Measurements from ENCODE around the gene TMEM144. TPM values are rescaled to one million over a fixed set of nuclear protein-coding genes. Genes with fewer than 3 reads are reported as not detected.
A peak's percentile ranks its signal among the peaks of the same experiment; 100 is the strongest.
"Not testable (repeated sequence)": the region's sequence is repeated elsewhere in the genome, so short reads cannot be mapped to it uniquely, and the experiment has no call there.

TMEM144 gene
- total RNA-seq, 2 donors from 2014 or later: 0.32 to 0.69 TPM

DNA sequence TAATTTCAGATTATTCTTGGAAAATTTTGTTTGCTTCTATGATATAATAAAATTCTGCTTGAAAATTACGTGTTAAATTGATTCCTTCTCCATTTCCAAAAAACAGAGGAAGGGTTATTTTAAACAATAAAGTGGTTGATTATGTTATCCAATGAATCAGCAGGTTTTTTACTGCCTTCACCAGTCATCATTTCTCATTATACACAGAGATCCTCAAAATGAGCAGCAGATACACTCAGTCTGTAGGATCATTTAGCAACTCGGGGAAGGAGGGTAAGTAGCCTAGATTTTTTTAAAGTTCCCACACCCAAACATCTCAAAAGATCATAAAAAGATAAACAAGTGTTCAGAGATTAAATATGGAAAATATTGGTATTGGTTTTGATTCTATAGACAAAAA, 6.8 kb upstream of the TMEM144 start:
- no peak overlapping the region for H3K4me3 Mint-ChIP-seq
- no peaks in the 10 kb centered on the region for H3K36me3 Mint-ChIP-seq (ENCODE audit: low read depth)
- no peak for ATAC-seq (replicated peaks)
- H3K27ac Mint-ChIP-seq: no peak overlapping the region
- H3K9me3 Mint-ChIP-seq: no peaks in the 10 kb centered on the region
- H3K27me3 Mint-ChIP-seq: peaks cover 8% of the 10 kb centered on the region
- H3K4me1 Mint-ChIP-seq: no peaks in the 10 kb centered on the region

DNA sequence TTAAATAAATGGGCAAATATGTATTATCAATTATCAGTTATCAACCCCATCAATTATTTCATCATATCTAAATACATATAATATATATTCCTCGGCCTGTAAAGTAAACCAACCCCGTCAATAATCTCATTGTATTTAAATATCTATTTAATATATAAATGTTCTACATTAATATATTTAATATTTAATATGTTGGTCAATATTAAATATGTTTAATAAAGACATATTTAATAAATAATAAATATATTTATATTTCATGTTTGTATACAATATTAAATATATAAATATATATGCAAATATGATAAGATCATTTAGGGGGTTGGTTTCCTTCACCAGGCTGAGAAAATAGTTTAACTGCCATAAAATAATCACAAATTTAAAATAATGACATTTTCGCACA, 6.4 kb upstream of the TMEM144 start:
- Mint-ChIP-seq H3K4me1 (no peaks in the 10 kb centered on the region), H3K4me3 (no peak overlapping the region), H3K27ac (no peak overlapping the region), H3K36me3 (ENCODE audit: low read depth) (no peaks in the 10 kb centered on the region), H3K9me3 (no peaks in the 10 kb centered on the region), H3K27me3 (peaks cover 8% of the 10 kb centered on the region)
- ATAC-seq (replicated peaks): no peak

DNA sequence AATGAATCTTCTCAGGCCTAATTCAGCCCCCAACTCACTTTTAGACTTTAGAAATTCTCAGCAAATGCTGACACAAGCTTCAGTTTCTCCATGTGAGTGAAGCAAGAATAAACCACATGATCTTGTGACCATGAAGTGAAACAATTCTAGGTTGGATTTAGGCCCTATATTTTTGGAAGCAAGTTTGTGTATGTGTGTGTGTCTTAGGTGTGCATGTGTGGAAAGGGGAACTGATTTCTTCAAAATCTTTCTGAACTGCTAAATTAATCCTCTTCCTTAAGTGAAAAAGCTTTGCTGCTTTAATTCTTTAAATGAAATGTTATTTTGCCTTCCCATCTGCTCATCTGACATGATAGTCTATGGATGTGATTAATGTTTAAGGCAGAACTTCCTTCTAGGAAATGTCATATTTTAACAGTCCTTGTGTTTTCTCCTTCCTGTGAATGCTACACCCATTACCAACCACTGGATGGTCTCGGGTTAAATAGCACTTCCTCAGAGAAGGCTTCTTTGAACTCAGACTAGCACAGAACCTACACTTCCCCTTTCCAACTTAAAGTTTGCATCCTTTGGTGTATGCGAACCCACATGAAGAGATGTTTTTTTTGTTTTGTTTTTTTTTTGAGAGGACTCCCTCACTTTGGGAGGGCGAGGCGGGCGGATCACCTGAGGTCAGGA, 1.2 kb upstream of the TMEM144 start:
- ATAC-seq (replicated peaks): no peak
- Mint-ChIP-seq H3K27me3 (peaks cover 29% of the 10 kb centered on the region), H3K4me1 (peaks cover 7% of the 10 kb centered on the region), H3K9me3 (no peaks in the 10 kb centered on the region), H3K27ac (no peak overlapping the region), H3K36me3 (ENCODE audit: low read depth) (no peaks in the 10 kb centered on the region), H3K4me3 (peak overlapping the region; percentile 83)

DNA sequence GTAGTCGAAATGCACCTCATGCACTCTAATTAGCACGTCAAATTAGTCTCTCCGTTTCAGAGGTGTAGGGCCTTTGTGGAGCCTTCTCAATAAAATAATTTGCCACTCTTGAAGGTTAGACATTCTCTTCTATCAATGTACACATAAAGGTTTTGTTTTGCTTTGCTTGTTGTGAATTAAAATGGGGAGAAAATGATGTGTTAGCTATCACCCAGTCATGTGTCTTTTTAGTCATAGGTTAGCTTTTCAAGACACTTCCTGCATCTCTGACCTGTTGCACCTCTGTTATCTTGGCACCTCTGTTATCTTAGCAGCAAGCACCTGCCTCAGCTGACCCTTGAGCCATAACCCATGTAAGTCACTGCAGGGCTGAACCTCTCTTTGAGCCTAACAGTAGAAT, 936 bp downstream of the TMEM144 start:
- Mint-ChIP-seq H3K9me3 (no peaks in the 10 kb centered on the region), H3K4me1 (peaks cover 7% of the 10 kb centered on the region), H3K4me3 (peak overlapping the region; percentile 34), H3K36me3 (ENCODE audit: low read depth) (no peaks in the 10 kb centered on the region), H3K27me3 (peaks cover 28% of the 10 kb centered on the region), H3K27ac (no peak overlapping the region)
- no peak for ATAC-seq (replicated peaks)

DNA sequence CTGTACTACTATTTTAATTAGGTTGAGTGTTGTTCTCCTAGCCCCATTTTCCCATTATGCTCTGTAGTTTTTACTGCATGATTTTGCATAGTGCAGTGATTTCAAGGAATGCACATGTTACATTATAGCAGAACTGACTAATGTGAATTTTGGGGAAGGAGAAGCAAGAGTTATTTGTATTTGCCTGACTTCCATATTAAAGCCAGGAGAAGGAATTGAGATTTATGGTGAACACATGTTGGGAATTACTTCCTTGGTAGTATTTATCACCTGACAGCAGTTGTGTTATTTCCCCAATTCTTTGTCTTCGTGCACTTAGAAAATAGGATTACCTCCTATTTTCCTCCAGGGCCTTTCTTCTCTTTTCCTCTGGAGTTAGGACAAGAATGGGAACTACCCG, 3.2 kb downstream of the TMEM144 start:
- Mint-ChIP-seq H3K4me1 (peaks cover 7% of the 10 kb centered on the region), H3K4me3 (no peak overlapping the region), H3K36me3 (ENCODE audit: low read depth) (no peaks in the 10 kb centered on the region), H3K27me3 (peaks cover 28% of the 10 kb centered on the region), H3K9me3 (no peaks in the 10 kb centered on the region), H3K27ac (no peak overlapping the region)
- no peak for ATAC-seq (replicated peaks)

DNA sequence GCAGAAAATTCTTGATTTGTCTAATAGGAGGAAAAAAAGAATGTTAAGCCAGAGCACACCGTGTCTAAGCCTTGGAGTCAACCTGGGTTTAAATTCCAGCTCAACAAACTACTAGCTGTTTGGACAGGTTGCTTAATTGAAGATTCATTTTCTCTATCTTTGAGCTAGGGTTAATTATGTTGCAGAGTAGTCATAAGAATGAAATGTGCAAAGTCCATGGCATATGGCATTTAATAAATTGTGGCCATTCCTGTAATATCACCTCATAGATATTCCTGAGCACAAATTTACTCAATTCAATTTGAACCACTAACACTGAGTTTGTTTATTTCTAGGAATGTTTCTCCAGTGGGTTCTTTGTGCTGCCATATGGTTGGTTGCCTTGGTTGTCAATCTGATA, 4.6 kb downstream of the TMEM144 start:
- Mint-ChIP-seq H3K36me3 (ENCODE audit: low read depth) (no peaks in the 10 kb centered on the region), H3K27me3 (peaks cover 27% of the 10 kb centered on the region), H3K4me3 (no peak overlapping the region), H3K27ac (no peak overlapping the region), H3K9me3 (no peaks in the 10 kb centered on the region), H3K4me1 (peaks cover 7% of the 10 kb centered on the region)
- no peak for ATAC-seq (replicated peaks)

DNA sequence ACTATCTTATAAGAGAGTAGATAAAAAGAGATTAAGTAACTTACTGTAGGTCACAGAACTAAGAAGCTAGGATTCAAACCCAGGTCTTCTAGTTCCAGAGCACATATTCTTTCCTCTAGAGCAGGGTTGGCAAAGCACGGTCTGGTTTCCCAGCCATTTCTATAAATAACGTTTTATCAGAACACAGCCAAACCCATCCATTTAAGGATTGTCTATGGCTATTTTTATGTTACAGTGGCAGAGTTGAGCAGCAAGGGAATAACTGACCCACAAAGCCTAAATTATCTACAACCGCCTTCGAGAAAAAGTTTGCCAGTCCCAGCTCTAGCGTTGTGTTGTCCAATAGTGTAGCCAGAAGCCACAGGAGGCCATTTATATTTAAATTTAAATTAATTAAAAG, 7.5 kb downstream of the TMEM144 start:
- H3K9me3 Mint-ChIP-seq: no peaks in the 10 kb centered on the region
- H3K4me1 Mint-ChIP-seq: no peaks in the 10 kb centered on the region
- no peak for ATAC-seq (replicated peaks)
- no peak overlapping the region for H3K27ac Mint-ChIP-seq
- H3K27me3 Mint-ChIP-seq: peaks cover 17% of the 10 kb centered on the region
- H3K4me3 Mint-ChIP-seq: no peak overlapping the region
- H3K36me3 Mint-ChIP-seq (ENCODE audit: low read depth): no peaks in the 10 kb centered on the region

DNA sequence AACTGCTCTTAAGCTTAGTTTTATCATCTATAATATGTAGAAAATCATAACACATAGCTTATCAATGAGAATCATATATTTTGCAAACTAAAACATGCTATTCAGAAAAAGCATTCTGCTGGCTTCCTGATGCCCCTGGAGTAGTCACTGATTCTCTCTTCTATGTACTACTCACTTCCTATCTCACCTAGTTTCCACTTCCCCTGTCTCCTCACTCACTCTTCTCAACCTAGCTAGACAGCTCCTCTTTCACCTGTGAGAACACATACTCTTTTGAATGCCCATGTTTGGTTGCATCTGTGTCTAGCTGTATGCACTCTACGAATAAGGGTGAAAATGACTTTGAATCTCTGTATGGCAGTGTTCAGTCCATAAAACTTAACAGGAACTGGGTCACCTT, 9.3 kb downstream of the TMEM144 start:
- no peaks in the 10 kb centered on the region for H3K36me3 Mint-ChIP-seq (ENCODE audit: low read depth)
- H3K27me3 Mint-ChIP-seq: peaks cover 4% of the 10 kb centered on the region
- no peaks in the 10 kb centered on the region for H3K9me3 Mint-ChIP-seq

DNA sequence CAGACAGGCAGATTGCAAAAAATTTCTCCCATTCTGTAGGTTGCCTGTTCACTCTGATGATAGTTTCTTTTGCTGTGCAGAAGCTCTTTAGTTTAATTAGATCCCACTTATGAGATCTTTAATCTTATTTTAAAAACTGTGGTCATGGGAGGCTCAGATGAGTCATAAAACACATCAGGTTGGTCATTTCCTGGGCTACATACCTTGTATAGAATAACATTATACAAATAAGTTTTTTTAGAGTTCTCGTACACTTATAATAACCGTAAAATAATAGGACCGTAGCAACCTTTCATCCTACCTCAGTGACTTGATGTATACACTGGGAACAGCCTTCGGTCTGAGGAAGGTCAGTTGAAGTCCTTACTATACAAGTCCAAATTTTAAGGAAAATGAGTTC, 14.0 kb downstream of the TMEM144 start:
- H3K36me3 Mint-ChIP-seq (ENCODE audit: low read depth); H3K4me1 Mint-ChIP-seq; ATAC-seq (replicated peaks); H3K4me3 Mint-ChIP-seq; H3K27ac Mint-ChIP-seq; H3K27me3 Mint-ChIP-seq; H3K9me3 Mint-ChIP-seq: not testable (repeated sequence)

More for the DNA sequence above, 9.3 kb downstream of the TMEM144 start:
- Mint-ChIP-seq H3K4me3 (no peak overlapping the region), H3K4me1 (no peaks in the 10 kb centered on the region), H3K27ac (no peak overlapping the region)
- no peak for ATAC-seq (replicated peaks)

DNA sequence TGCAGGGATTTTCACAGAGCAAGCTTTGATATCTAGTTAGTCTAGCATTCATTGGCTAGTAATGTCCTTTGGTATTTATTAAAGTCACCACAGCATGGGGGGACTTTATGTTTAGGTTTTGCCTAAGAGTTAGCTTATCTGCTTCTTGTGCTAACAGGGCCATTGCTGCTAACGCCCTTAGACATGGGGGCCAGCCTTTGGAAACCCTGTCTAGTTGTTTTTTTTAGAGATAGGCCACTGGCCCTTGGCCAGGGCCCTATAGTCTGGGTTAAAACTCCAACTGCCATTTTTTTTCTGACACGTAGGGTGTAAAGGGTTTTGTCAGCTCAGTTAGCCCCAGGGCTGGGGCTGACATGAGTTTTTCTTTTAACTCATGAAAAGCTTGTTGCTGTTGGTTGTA, 14.7 kb downstream of the TMEM144 start:
- not testable (repeated sequence) for H3K27ac Mint-ChIP-seq; H3K27me3 Mint-ChIP-seq; H3K36me3 Mint-ChIP-seq (ENCODE audit: low read depth); ATAC-seq (replicated peaks); H3K9me3 Mint-ChIP-seq; H3K4me1 Mint-ChIP-seq; H3K4me3 Mint-ChIP-seq

DNA sequence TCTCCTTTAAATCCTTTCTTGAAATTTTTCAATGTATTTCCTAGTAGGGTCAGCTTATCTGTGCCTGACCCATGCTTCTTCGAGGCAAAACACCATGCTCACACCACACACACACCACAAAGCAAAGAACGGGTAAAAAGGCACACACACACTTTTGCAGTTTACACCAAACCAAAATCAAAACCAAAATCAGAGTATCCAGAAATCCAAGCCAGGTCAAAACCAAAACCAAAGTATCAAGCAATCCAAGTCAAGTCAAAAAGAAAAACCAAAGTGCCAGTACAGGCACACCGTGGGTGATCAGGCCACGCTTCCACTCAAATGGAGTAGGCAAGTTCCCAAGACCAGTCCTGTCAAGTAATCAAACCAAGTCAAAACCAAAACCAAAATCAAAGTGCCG, 17.6 kb downstream of the TMEM144 start:
- not testable (repeated sequence) for H3K4me1 Mint-ChIP-seq; H3K4me3 Mint-ChIP-seq; H3K27ac Mint-ChIP-seq; H3K36me3 Mint-ChIP-seq (ENCODE audit: low read depth); ATAC-seq (replicated peaks); H3K9me3 Mint-ChIP-seq; H3K27me3 Mint-ChIP-seq

DNA sequence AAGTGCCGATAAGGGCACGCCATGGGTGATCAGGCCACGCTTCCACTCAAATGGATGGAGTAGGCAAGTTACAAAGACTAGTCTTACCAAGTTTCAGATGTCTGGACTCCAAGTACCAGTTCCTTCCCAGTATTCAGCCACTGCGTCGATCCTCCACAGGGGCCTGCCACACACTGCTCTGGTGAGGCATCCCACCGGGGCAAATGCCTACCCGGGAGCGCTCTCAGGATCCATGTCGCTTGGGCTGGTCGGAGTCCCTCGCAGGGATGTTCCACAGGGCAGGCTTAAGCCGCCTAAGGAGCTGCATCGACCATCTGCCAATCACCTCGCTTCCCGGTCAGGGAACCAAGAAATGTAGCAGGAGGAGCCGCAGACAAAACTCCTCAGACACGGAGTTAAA, 18.1 kb downstream of the TMEM144 start:
- H3K4me3 Mint-ChIP-seq; H3K27ac Mint-ChIP-seq; ATAC-seq (replicated peaks); H3K36me3 Mint-ChIP-seq (ENCODE audit: low read depth); H3K4me1 Mint-ChIP-seq; H3K9me3 Mint-ChIP-seq; H3K27me3 Mint-ChIP-seq: not testable (repeated sequence)

DNA sequence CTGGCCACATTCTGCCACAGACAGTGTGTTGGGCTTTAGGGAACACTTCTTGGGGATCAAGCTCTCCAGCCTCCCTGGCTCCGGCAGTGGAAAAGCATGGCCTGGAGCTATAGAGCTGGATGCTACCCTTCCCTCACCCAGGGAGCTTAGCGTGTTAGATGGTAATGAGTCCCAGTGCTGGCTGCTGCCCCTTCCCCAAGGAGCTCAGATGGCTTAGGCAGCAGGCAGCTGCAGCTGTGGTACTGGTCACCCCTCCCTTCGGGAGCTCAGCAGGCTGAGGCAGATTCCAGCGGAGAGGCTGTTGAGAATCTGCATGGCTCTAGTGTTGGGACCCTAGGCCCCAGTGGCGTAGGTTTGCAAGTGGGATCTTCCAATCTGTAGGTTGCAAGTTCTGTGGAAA, 19.5 kb downstream of the TMEM144 start:
- H3K27ac Mint-ChIP-seq: no peak overlapping the region

DNA sequence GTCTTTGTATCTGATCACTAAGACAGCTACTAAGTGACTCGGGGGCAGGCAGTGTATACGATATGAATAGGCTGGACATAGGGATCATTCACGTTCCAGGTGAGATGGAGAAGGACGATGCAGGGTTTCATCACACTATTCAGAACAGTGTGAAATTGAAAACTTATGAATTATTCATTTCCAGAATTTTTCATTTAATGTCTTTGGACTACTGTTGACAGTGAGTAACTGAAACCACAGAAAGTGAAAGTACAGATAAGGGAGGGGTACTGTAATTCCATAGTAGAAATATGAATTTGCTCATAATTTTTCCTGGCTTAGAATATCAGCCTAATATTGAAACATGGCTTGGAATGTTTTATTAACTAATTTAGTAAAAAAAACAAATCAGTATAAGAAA, 24.4 kb downstream of the TMEM144 start:
- ATAC-seq (replicated peaks): no peak
- H3K4me1 Mint-ChIP-seq: no peaks in the 10 kb centered on the region
- peaks cover 5% of the 10 kb centered on the region for H3K9me3 Mint-ChIP-seq
- H3K36me3 Mint-ChIP-seq (ENCODE audit: low read depth): no peaks in the 10 kb centered on the region
- H3K27me3 Mint-ChIP-seq: peaks cover 5% of the 10 kb centered on the region
- H3K27ac Mint-ChIP-seq: no peak overlapping the region
- no peak overlapping the region for H3K4me3 Mint-ChIP-seq

More for the DNA sequence above, 19.5 kb downstream of the TMEM144 start:
- Mint-ChIP-seq H3K36me3 (ENCODE audit: low read depth) (no peaks in the 10 kb centered on the region), H3K4me3 (no peak overlapping the region), H3K9me3 (peaks cover 8% of the 10 kb centered on the region), H3K4me1 (no peaks in the 10 kb centered on the region), H3K27me3 (peaks cover 8% of the 10 kb centered on the region)
- no peak for ATAC-seq (replicated peaks)

DNA sequence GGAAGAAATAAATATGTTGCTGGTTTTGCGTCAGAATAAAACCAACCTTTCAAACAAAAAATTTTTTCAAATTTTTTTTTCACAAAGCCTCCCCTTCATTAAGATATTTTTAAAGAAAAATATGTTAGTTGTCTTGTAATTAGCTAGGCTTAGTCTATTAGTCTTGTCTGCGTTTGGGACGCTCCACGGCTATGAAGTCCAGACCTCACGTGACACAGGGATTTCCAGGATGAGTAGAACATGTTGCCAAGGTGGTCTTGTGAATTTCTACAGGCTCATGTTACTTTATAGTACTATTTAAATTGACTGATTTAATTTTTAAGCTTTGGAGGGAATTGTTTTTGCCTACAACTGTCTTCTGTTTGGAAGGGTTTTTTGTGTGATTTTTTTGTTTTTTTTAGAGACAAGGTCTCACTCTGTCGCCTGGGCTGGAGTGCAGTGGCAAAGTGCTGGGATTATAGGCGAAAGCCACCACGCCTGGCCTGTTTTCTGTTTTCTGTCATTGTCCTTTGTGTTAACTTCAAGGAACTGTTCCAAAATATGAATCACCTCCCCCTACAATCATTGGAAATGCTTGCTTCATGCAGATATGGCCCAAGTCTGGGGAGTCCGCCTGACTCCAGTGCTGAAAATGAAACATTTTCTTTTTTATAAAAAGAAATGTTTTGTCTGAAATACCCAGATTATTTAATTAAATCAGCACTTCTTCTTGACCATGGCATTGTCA, 26.2 kb downstream of the TMEM144 start:
- Mint-ChIP-seq H3K4me1 (no peaks in the 10 kb centered on the region), H3K9me3 (peaks cover 5% of the 10 kb centered on the region), H3K27me3 (peaks cover 5% of the 10 kb centered on the region), H3K36me3 (ENCODE audit: low read depth) (no peaks in the 10 kb centered on the region), H3K27ac (no peak overlapping the region), H3K4me3 (no peak overlapping the region)
- ATAC-seq (replicated peaks): no peak
